ENCODE measurements around the gene SHE.
"Not testable (repeated sequence)": the region's sequence is repeated elsewhere in the genome, so short reads cannot be mapped to it uniquely, and the experiment has no call there.

The SHE gene

GRCh38 chr1:154512760-154513159 lies 10.5 kb upstream of the SHE start:
- DNase-seq, result no peak

DNA sequence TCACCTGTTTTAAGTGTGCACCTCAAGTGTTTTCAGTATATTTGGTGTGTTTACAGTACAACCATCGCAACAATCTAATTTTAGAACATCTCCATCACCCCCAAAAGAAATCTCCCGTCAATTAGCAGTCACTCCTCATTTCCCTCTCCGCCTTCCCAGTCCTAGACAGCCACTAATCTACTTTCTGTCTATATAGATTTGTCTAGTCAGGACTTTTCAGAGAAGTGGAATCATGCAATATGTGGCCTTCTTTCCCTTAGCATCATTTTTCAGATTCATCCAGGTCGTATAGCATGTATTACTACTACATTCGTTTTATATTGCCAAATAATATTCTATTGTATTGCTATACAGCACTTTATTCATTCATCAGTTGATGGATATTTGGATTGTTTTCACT lies 1.7 kb upstream of the SHE start:
- no peak for DNase-seq

DNA sequence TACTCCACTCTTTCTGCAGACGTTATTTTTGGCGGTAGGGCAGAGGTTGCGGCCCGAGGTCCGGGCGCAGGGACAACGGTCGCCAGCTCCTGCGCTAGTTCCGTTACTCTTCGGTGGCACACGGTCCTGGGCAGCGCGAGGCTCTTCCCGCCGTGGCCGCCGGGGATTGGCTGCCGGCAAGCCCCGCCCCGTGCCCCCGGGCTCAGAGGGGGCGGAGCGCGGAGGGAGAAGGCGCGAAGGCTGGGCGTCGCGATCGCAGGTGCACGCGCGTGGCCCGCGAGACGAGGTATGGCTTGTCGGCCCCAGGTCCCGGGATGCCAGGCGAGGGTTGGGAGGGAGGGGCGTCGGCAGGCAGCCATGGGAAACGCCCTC lies 518 bp upstream of the SHE start:
- DNase-seq, result no peak

GRCh38 chr1:154501423-154502065 lies 668 bp downstream of the SHE start:
- DNase-seq, result no peak

GRCh38 chr1:154500533-154500932 lies 1.7 kb downstream of the SHE start:
- no peak for DNase-seq

GRCh38 chr1:154499446-154499845 lies 2.8 kb downstream of the SHE start:
- no peak for DNase-seq

- no peak for DNase-seq
Observed at GRCh38 chr1:154497026-154497806, 5.0 kb downstream of the SHE start.

- DNase-seq, result no peak
Observed at GRCh38 chr1:154496383-154496782, 5.8 kb downstream of the SHE start.

DNA sequence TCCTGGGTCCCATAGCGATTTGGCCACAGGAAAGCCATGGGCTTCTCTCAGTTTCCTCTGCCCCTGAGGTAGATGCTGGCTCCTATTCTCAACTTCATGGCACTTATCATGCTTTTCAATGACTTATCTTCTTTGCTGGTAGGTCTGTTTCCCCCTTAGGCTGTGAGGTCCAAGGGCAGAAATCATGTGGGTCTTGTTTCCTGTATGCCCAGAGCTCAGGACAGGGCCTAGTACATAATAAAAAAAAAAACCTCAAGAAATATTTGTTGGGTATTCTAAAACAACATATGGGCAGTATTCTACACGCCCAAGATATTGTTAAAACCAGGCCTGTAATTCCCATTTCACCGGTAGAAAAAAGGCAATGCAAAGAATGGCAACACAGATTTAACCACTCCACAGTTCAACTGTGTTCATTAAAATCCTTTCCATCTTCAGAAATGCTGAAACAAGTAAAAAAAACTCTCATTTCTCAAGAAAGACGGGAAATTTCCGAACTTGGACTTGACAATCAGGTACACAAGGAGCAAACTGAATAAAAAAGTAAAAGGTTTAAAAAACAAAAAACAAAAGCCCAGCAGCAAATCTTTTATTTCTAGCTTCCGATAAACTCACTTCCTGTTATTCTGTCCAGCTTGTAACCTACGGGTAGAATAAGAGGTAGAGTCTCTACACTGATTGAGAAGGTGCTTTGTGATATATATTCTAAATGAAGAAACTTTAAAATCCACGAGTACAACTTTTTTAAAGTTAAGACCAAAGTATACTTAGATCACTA lies 6.5 kb downstream of the SHE start:
- no peak for DNase-seq

- DNase-seq, result peak; percentile 59
Observed at GRCh38 chr1:154493276-154493675, 8.9 kb downstream of the SHE start.

GRCh38 chr1:154492115-154492514 lies 10.1 kb downstream of the SHE start:
- DNase-seq, result no peak

DNA sequence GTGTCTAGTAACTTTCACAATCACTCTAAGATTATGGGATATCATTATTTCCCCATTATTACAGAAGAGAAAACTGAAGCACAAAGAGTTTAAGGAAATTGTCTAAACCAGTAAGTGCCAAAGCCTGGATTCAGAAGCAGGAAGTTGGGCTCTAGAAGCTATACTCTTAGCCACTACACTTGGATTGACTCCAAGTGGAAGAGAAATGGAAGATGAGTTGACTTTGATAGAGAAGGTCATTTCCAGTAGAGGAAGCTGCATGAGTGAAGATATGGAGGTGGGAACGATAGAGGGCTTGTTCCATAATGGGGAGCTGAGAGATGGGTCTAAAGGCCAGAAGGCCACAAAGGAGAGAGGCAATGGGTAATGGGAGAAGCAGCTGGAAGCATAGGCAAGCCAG lies 11.9 kb downstream of the SHE start:
- no peak for DNase-seq

- DNase-seq, result no peak
Observed at GRCh38 chr1:154489695-154490274, 12.4 kb downstream of the SHE start.

GRCh38 chr1:154488922-154489321 lies 13.3 kb downstream of the SHE start:
- DNase-seq, result no peak

DNA sequence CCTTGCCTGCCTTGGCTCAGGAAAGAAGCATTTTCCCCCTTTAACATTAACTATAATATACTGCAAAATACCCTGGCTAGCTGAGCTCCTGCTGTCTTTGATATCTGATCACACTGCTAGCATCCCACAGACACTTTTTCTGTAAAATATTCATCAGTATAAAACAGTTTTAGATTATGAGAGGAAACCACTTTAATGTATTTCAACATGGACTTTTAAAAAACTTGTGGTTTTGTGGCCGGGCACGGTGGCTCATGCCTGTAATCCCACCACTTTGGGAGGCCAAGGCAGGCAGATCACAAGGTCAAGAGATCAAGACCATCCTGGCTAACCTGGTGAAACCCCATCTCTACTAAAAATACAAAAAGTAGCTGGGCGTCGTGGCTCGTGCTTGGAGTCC lies 15.5 kb downstream of the SHE start:
- not testable (repeated sequence) for DNase-seq

- DNase-seq, result no peak
Observed at GRCh38 chr1:154485910-154486496, 16.2 kb downstream of the SHE start.

DNA sequence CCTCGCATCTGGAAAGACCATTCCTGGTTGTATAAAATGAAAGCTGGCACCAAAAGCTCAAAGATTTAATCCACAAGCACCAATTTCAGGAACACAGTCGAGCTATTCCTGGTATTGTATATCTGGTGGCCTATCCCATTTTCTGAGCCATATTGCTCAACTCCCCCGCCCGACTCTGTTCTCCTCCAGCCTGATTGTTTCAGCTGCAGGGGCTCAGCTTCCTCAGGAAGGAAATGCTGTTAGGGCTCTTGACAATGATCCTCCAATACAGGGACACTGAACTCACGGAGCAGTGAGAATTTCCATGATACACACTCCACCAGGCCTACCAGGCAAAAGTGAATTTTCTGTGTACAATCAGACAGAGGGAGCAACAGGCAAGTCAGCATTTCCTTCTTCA lies 17.1 kb downstream of the SHE start:
- no peak for DNase-seq

GRCh38 chr1:154483941-154484803 lies 18.0 kb downstream of the SHE start:
- no peak for DNase-seq

DNA sequence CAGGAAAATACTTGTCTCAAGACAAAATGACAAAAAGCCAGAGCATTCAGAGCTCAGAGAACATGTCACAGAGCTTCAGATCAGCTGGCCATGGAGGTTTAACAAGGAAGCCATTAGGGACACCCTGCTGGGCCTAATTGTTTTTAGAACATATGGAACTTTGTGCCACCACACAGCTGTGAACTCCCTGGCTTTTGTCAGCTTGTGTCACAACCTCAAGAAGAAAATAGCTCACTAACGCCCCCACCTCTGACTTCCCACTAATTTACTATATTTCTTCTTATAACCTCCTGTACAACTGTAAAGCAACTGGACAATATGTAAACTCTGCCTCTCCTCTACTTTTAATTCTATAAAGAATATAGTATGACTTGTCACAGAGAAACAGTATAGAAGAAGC lies 21.2 kb downstream of the SHE start:
- no peak for DNase-seq

- DNase-seq, result peak; percentile 86
Observed at GRCh38 chr1:154479764-154480421, 22.3 kb downstream of the SHE start.

GRCh38 chr1:154478639-154479038 lies 23.6 kb downstream of the SHE start:
- no peak for DNase-seq

DNA sequence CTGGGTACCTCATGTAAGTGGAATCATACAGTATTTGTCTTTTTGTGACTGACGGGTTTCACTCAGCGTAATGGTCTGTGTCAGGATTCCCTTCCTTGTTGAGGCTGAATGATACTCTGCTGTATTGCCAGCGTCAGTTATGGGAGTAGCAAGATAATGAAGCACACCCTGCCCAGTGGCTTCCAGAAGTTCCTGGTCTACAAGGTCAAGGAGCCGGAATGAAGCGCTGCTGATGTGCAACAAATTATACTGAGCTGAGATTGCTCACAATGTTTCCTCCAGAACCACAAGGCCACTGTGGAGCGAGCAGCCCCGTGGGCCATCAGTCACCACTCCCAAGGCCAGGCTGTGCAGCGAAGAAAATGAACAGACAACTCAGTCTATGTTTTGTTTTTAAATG lies 24.2 kb downstream of the SHE start:
- no peak for DNase-seq

Measured in islet precursor cell (in vitro differentiated cells).